Measurements from ENCODE around the gene KCNQ1. TPM values are rescaled to one million over a fixed set of nuclear protein-coding genes. Genes with fewer than 3 reads are reported as not detected.

Gene KCNQ1
- total and polyA plus RNA-seq, 2 of the 13 experiments (the other 11 are each of a cell fraction or from before 2014, with no cell fraction given): 0.02 to 0.08 TPM

DNA sequence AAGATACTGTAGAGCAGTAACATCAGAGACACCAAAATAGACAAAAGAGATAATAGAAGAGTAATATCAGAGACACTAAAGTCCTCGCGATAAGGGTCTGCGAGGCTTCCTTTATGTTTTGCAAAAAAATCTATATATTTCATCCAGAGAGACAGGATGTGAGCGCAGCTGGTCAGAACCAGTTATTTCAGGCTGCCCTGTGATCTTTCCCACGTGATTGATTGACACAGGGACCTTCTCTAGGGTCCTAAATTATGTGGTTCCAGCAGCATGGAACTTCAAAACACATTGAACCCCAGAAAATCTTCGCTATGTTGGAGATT, 118.0 kb downstream of the KCNQ1 start (continued):
- TF ChIP-seq, protein P1, sequence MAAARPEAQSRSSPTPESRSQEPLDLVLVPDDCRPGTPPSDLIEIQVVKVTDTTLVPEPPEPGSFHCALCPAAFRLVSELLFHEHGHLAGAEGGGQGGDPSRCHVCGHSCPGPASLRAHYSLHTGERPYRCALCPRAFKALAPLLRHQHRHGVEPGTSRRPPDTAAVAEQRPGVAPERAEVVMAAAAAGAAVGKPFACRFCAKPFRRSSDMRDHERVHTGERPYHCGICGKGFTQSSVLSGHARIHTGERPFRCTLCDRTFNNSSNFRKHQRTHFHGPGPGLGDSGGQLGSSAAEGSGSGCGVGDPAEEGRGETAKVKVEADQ (CRISPR knock-in tag; IDR thresholded peaks at IDR 0.05; ENCODE audit: borderline replicate concordance): no peak
- TF ChIP-seq ZNF564 (CRISPR knock-in tag; IDR thresholded peaks at IDR 0.05): no peak
- TF ChIP-seq MAFF (IDR thresholded peaks at IDR 0.05; ENCODE audit: low read depth, low read length): no peak
- peak; percentile 64; the same call in 1 of the 2 replicates for TF ChIP-seq ZNF816 (CRISPR knock-in tag; IDR thresholded peaks at IDR 0.05; ENCODE audit: borderline replicate concordance)
- TF ChIP-seq ZNF569 (CRISPR knock-in tag; IDR thresholded peaks at IDR 0.05; ENCODE audit: borderline replicate concordance): 0 out of 2 replicates have a peak, but pooled peaks have one; percentile 42
- TF ChIP-seq ZNF282 (IDR thresholded peaks at IDR 0.05; ENCODE audit: partially characterized antibody): no peak
- TF ChIP-seq ETV5 (CRISPR knock-in tag; IDR thresholded peaks at IDR 0.05; ENCODE audit: borderline replicate concordance): peak; percentile 14; the same call in 1 of the 2 replicates
- no peak for TF ChIP-seq HDAC2 (CRISPR knock-in tag; IDR thresholded peaks at IDR 0.05)
- TF ChIP-seq ZNF557 (CRISPR knock-in tag; IDR thresholded peaks at IDR 0.05): no peak
- TF ChIP-seq, protein P2, sequence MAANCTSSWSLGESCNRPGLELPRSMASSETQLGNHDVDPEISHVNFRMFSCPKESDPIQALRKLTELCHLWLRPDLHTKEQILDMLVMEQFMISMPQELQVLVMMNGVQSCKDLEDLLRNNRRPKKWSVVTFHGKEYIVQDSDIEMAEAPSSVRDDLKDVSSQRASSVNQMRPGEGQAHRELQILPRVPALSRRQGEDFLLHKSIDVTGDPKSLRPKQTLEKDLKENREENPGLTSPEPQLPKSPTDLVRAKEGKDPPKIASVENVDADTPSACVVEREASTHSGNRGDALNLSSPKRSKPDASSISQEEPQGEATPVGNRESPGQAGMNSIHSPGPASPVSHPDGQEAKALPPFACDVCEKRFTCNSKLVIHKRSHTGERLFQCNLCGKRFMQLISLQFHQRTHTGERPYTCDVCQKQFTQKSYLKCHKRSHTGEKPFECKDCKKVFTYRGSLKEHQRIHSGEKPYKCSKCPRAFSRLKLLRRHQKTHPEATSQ (CRISPR knock-in tag; IDR thresholded peaks at IDR 0.05; ENCODE audit: borderline replicate concordance): no peak
- no peak for TF ChIP-seq ZNF121 (CRISPR knock-in tag; IDR thresholded peaks at IDR 0.05)
- TF ChIP-seq STAG1 (CRISPR knock-in tag; IDR thresholded peaks at IDR 0.05): no peak
- TF ChIP-seq ZNF746 (CRISPR knock-in tag; IDR thresholded peaks at IDR 0.05): no peak
- no peak for TF ChIP-seq RAD21 (CRISPR knock-in tag; IDR thresholded peaks at IDR 0.05)
- no peak for TF ChIP-seq ZSCAN22 (CRISPR knock-in tag; IDR thresholded peaks at IDR 0.05)
- no peak for TF ChIP-seq ZNF296 (CRISPR knock-in tag; conservative IDR thresholded peaks at IDR 0.05)
- TF ChIP-seq THAP11 (CRISPR knock-in tag; IDR thresholded peaks at IDR 0.05): no peak
- TF ChIP-seq ZNF503 (CRISPR knock-in tag; IDR thresholded peaks at IDR 0.05): no peak
- TF ChIP-seq, protein P3, sequence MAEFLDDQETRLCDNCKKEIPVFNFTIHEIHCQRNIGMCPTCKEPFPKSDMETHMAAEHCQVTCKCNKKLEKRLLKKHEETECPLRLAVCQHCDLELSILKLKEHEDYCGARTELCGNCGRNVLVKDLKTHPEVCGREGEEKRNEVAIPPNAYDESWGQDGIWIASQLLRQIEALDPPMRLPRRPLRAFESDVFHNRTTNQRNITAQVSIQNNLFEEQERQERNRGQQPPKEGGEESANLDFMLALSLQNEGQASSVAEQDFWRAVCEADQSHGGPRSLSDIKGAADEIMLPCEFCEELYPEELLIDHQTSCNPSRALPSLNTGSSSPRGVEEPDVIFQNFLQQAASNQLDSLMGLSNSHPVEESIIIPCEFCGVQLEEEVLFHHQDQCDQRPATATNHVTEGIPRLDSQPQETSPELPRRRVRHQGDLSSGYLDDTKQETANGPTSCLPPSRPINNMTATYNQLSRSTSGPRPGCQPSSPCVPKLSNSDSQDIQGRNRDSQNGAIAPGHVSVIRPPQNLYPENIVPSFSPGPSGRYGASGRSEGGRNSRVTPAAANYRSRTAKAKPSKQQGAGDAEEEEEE (CRISPR knock-in tag; IDR thresholded peaks at IDR 0.05; ENCODE audit: borderline replicate concordance): no peak
- TF ChIP-seq CCAR2 (optimal IDR thresholded peaks at IDR 0.05; ENCODE audit: low read depth, low read length): no peak
- TF ChIP-seq GABPA (IDR thresholded peaks at IDR 0.05; ENCODE audit: low read depth, low read length): no peak
- TF ChIP-seq GABPA (CRISPR knock-in tag; IDR thresholded peaks at IDR 0.05; ENCODE audit: low read depth): 0 out of 2 replicates have a peak, but pooled peaks have one; percentile 9
- TF ChIP-seq ZNF546 (CRISPR knock-in tag; conservative IDR thresholded peaks at IDR 0.05): no peak
- TF ChIP-seq MATR3 (CRISPR knock-in tag; IDR thresholded peaks at IDR 0.05): no peak
- TF ChIP-seq ZXDC (CRISPR knock-in tag; IDR thresholded peaks at IDR 0.05): no peak

All from HepG2 (cell line).